Measurements from ENCODE around the gene CFDP1.

- TF ChIP-seq EZH2 (IDR thresholded peaks at IDR 0.05; ENCODE audit: borderline replicate concordance, low read depth, low read length, poor library complexity, severe bottlenecking) (no peak), CTCF (conservative IDR thresholded peaks at IDR 0.05; ENCODE audit: low read depth, low read length) (no peak)
Observed at GRCh38 chr16:75279305-75279704, 154.0 kb downstream of the CFDP1 start.
